Transverse colon (tissue), 4 donors: ENCODE measurements around the gene SMIM45.

Source experiments
- EP300 ChIP-seq: sonication (generic); formaldehyde crosslinking; IDR thresholded peaks from one replicate; pipeline ENCODE4 v1.6.1; 2017; ENCODE audit warnings: antibody characterized with exemption, low read depth
- POLR2A ChIP-seq: fragments of 450-650 bp; IDR thresholded peaks from one replicate; pipeline ENCODE4 v1.6.1; 2016; ENCODE audit warnings: antibody characterized with exemption, mild to moderate bottlenecking, moderate library complexity
- POLR2AphosphoS5 ChIP-seq, 3 donors: sonication (generic); formaldehyde crosslinking; IDR thresholded peaks; one replicate each; pipeline ENCODE4 v1.6.1; 2016; ENCODE audit warnings: antibody characterized with exemption in 3 of 3
- TF ChIP-seq, protein P1 (sequence below), 5 experiments: fragments of 200-600 bp in 3 of 5; fragments of 450-650 bp in 2 of 5; sonication (generic) in 3 of 5; IDR thresholded peaks; 1 replicate in 2 of 5; 2 replicates in 3 of 5; pipeline ENCODE4 v1.5.1; 2016 to 2017; ENCODE audit warnings: antibody characterized with exemption in 5 of 5, inconsistent platforms in 3 of 5, mild to moderate bottlenecking in 2 of 5, moderate library complexity in 1 of 5

DNA sequence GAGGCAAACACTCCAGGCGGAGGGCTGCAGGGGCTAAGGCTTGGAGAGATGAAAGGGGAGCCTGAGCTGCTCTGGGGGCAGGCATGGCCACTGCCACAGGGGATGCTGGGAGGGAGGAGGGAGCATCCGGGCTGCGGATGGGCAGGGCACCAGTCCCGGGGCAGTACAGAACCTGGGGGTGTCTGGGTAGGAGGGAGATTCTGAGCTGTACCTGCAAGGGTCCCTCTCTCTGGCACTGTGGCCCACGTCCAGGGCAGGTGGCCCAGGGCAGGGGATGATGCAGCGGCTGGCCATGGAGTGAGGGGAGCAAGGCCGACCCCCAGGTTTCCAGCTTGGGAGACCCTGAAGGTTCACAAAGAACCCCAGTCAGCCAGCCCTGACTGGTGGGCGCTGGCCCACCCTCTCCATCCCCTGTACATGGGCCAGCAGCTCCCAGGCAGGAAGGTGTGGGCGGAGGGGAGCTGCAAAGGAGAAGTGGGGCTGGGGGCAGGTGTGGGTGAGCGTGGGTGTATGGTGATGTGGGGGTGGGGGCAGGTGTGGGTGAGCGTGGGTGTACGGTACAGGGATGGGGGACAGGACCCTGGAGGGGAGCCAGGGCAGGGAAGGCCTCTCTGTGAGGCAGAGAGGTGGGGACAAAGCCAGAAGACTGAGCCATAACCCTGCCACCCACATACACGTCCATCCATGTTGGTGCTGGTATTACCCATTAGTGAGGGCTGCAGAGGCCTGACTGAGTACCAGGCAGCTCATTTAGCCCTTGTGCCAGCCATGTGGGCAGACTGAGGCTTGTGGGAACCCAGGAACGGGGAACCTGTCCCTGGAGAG lies 23.1 kb upstream of the SMIM45 start:
- TF ChIP-seq, protein P1, sequence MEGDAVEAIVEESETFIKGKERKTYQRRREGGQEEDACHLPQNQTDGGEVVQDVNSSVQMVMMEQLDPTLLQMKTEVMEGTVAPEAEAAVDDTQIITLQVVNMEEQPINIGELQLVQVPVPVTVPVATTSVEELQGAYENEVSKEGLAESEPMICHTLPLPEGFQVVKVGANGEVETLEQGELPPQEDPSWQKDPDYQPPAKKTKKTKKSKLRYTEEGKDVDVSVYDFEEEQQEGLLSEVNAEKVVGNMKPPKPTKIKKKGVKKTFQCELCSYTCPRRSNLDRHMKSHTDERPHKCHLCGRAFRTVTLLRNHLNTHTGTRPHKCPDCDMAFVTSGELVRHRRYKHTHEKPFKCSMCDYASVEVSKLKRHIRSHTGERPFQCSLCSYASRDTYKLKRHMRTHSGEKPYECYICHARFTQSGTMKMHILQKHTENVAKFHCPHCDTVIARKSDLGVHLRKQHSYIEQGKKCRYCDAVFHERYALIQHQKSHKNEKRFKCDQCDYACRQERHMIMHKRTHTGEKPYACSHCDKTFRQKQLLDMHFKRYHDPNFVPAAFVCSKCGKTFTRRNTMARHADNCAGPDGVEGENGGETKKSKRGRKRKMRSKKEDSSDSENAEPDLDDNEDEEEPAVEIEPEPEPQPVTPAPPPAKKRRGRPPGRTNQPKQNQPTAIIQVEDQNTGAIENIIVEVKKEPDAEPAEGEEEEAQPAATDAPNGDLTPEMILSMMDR (IDR thresholded peaks at IDR 0.05) = no peak
- no peak for TF ChIP-seq EP300
- no peak for TF ChIP-seq POLR2A
- no peak for TF ChIP-seq POLR2AphosphoS5 (IDR thresholded peaks at IDR 0.05)
